ENCODE measurements around the gene TRMT2A.

The TRMT2A gene

GRCh38 chr22:20107951-20108756, 8.9 kb downstream of the TRMT2A start:
- Histone ChIP-seq H3K27me3 (ENCODE audit: control insufficient read depth in 1 of 2, insufficient read depth in 1 of 2, low read length in 2 of 2) (no peaks in the 10 kb centered on the region), H3K79me1 (replicated peaks; ENCODE audit: low read length, poor library complexity, severe bottlenecking) (peaks cover 41% of the 10 kb centered on the region), H3K18ac (ENCODE audit: low read depth in 1 of 2, low read length in 2 of 2) (no peak overlapping the region), H3K9me3 (ENCODE audit: control insufficient read depth, low read length) (no peaks in the 10 kb centered on the region), H2AK5ac (ENCODE audit: low read length, severe bottlenecking) (no peak overlapping the region), H3K4me3 (ENCODE audit: insufficient read depth in 1 of 2, low read depth in 1 of 2, low read length in 2 of 2) (no peak overlapping the region), H3K14ac (ENCODE audit: low read length in 2 of 2) (no peak overlapping the region), H3K23ac (ENCODE audit: low read length in 2 of 2) (no peak overlapping the region), H2BK12ac (ENCODE audit: low read length in 2 of 2) (no peak overlapping the region), H3K27ac (ENCODE audit: low read length, poor library complexity, severe bottlenecking) (no peak overlapping the region), H3K36me3 (ENCODE audit: control insufficient read depth in 1 of 2, insufficient read depth in 2 of 2, low read depth in 1 of 2, low read length in 2 of 2) (peaks cover 90 to 94% of the 10 kb centered on the region in 2 experiments), H3K4ac (ENCODE audit: low read depth in 1 of 2, low read length in 2 of 2) (no peak overlapping the region), H2AFZ (ENCODE audit: low read depth, low read length) (no peak overlapping the region), H3K9ac (ENCODE audit: low read length) (no peak overlapping the region), H3K4me2 (ENCODE audit: low read length, poor library complexity, severe bottlenecking) (no peak overlapping the region), H2BK5ac (ENCODE audit: low read depth, low read length, poor library complexity, severe bottlenecking) (no peak overlapping the region), H2BK120ac (ENCODE audit: low read depth, low read length) (no peak overlapping the region), H4K8ac (ENCODE audit: low read length) (no peak overlapping the region), H4K91ac (ENCODE audit: low read length) (no peak overlapping the region), H2BK15ac (ENCODE audit: low read depth, poor library complexity, severe bottlenecking) (no peak overlapping the region), H3K4me1 (ENCODE audit: control insufficient read depth, insufficient read depth, low read depth, low read length) (peaks cover 23% of the 10 kb centered on the region)
- DNase-seq = no peak
- 94% methylated on average over 13 of the region's 13 CpGs for WGBS

DNA sequence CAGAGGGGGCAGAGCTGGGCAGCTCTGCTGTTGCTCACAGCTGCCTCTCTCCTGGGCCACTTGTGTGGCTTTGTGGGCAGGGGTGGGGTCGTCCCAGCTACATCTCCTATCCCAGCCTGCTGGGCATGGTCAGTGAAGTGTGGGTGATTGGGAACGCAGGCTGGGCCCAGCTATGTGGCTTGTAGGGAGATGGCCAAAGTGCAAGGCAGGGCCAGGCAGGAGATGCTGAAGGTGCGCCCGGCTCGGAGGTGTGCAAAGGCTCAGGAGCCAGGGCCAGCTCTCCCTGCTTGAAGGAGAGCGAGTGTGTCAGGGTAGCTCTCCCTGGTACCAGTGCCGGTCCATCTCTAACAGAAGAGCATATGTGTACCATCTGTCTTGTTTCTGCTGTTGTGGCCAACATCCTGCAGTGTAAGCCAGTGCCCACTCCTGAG, 9.5 kb downstream of the TRMT2A start:
- Histone ChIP-seq H3K27ac (ENCODE audit: low read length, poor library complexity, severe bottlenecking) (no peak overlapping the region), H3K27me3 (ENCODE audit: control insufficient read depth in 1 of 2, insufficient read depth in 1 of 2, low read length in 2 of 2) (no peaks in the 10 kb centered on the region), H2BK5ac (ENCODE audit: low read depth, low read length, poor library complexity, severe bottlenecking) (no peak overlapping the region), H2BK15ac (ENCODE audit: low read depth, poor library complexity, severe bottlenecking) (no peak overlapping the region), H2BK12ac (ENCODE audit: low read length in 2 of 2) (no peak overlapping the region), H3K23ac (ENCODE audit: low read length in 2 of 2) (no peak overlapping the region), H3K4me2 (ENCODE audit: low read length, poor library complexity, severe bottlenecking) (no peak overlapping the region), H3K36me3 (ENCODE audit: control insufficient read depth in 1 of 2, insufficient read depth in 2 of 2, low read depth in 1 of 2, low read length in 2 of 2) (peaks cover 84 to 90% of the 10 kb centered on the region in 2 experiments), H2AK5ac (ENCODE audit: low read length, severe bottlenecking) (no peak overlapping the region), H3K9ac (ENCODE audit: low read length) (no peak overlapping the region), H3K4me1 (ENCODE audit: control insufficient read depth, insufficient read depth, low read depth, low read length) (peaks cover 23% of the 10 kb centered on the region), H4K8ac (ENCODE audit: low read length) (no peak overlapping the region), H3K18ac (ENCODE audit: low read depth in 1 of 2, low read length in 2 of 2) (no peak overlapping the region), H3K14ac (ENCODE audit: low read length in 2 of 2) (no peak overlapping the region), H3K79me1 (replicated peaks; ENCODE audit: low read length, poor library complexity, severe bottlenecking) (peaks cover 36% of the 10 kb centered on the region), H3K9me3 (ENCODE audit: control insufficient read depth, low read length) (no peaks in the 10 kb centered on the region), H3K4me3 (ENCODE audit: insufficient read depth in 1 of 2, low read depth in 1 of 2, low read length in 2 of 2) (no peak overlapping the region), H3K4ac (ENCODE audit: low read depth in 1 of 2, low read length in 2 of 2) (no peak overlapping the region), H2BK120ac (ENCODE audit: low read depth, low read length) (no peak overlapping the region), H2AFZ (ENCODE audit: low read depth, low read length) (no peak overlapping the region), H4K91ac (ENCODE audit: low read length) (no peak overlapping the region)
- DNase-seq = no peak
- over 99% methylated on average over 7 of the region's 7 CpGs for WGBS

- 95% methylated on average over 10 of the region's 10 CpGs for WGBS
- Histone ChIP-seq H3K4me2 (ENCODE audit: low read length, poor library complexity, severe bottlenecking) (no peak overlapping the region), H3K9me3 (ENCODE audit: control insufficient read depth, low read length) (no peaks in the 10 kb centered on the region), H3K4ac (ENCODE audit: low read depth in 1 of 2, low read length in 2 of 2) (no peak overlapping the region), H3K4me1 (ENCODE audit: control insufficient read depth, insufficient read depth, low read depth, low read length) (peaks cover 18% of the 10 kb centered on the region), H3K4me3 (ENCODE audit: insufficient read depth in 1 of 2, low read depth in 1 of 2, low read length in 2 of 2) (no peak overlapping the region), H2AFZ (ENCODE audit: low read depth, low read length) (no peak overlapping the region), H2BK5ac (ENCODE audit: low read depth, low read length, poor library complexity, severe bottlenecking) (no peak overlapping the region), H3K36me3 (ENCODE audit: control insufficient read depth in 1 of 2, insufficient read depth in 2 of 2, low read depth in 1 of 2, low read length in 2 of 2) (peaks cover 82 to 90% of the 10 kb centered on the region in 2 experiments), H3K79me1 (replicated peaks; ENCODE audit: low read length, poor library complexity, severe bottlenecking) (peaks cover 34% of the 10 kb centered on the region), H3K27me3 (ENCODE audit: control insufficient read depth in 1 of 2, insufficient read depth in 1 of 2, low read length in 2 of 2) (no peaks in the 10 kb centered on the region), H3K9ac (ENCODE audit: low read length) (no peak overlapping the region), H3K18ac (ENCODE audit: low read depth in 1 of 2, low read length in 2 of 2) (no peak overlapping the region), H4K8ac (ENCODE audit: low read length) (no peak overlapping the region), H3K23ac (ENCODE audit: low read length in 2 of 2) (no peak overlapping the region), H2BK120ac (ENCODE audit: low read depth, low read length) (no peak overlapping the region), H2AK5ac (ENCODE audit: low read length, severe bottlenecking) (no peak overlapping the region), H2BK15ac (ENCODE audit: low read depth, poor library complexity, severe bottlenecking) (no peak overlapping the region), H2BK12ac (ENCODE audit: low read length in 2 of 2) (no peak overlapping the region), H3K27ac (ENCODE audit: low read length, poor library complexity, severe bottlenecking) (no peak overlapping the region), H4K91ac (ENCODE audit: low read length) (no peak overlapping the region), H3K14ac (ENCODE audit: low read length in 2 of 2) (no peak overlapping the region)
- no peak for DNase-seq
These were observed 10.2 kb downstream of the TRMT2A start for GRCh38 chr22:20106849-20107237.

GRCh38 chr22:20106205-20106848, 10.7 kb downstream of the TRMT2A start:
- H3K4me2 ChIP-seq (ENCODE audit: low read length, poor library complexity, severe bottlenecking) = no peak overlapping the region
- no peak overlapping the region for H2BK5ac ChIP-seq (ENCODE audit: low read depth, low read length, poor library complexity, severe bottlenecking)
- peaks cover 17% of the 10 kb centered on the region for H3K4me1 ChIP-seq (ENCODE audit: control insufficient read depth, insufficient read depth, low read depth, low read length)
- no peak overlapping the region for H3K9ac ChIP-seq (ENCODE audit: low read length)
- H2BK120ac ChIP-seq (ENCODE audit: low read depth, low read length) = no peak overlapping the region
- no peak overlapping the region for H3K27ac ChIP-seq (ENCODE audit: low read length, poor library complexity, severe bottlenecking)
- no peak overlapping the region for H4K8ac ChIP-seq (ENCODE audit: low read length)
- H3K4me3 ChIP-seq (ENCODE audit: insufficient read depth in 1 of 2, low read depth in 1 of 2, low read length in 2 of 2) = no peak overlapping the region
- H3K4ac ChIP-seq (ENCODE audit: low read depth in 1 of 2, low read length in 2 of 2) = no peak overlapping the region
- H3K18ac ChIP-seq (ENCODE audit: low read depth in 1 of 2, low read length in 2 of 2) = no peak overlapping the region
- no peaks in the 10 kb centered on the region for H3K9me3 ChIP-seq (ENCODE audit: control insufficient read depth, low read length)
- H2BK15ac ChIP-seq (ENCODE audit: low read depth, poor library complexity, severe bottlenecking) = no peak overlapping the region
- no peak for DNase-seq
- H2AFZ ChIP-seq (ENCODE audit: low read depth, low read length) = no peak overlapping the region
- H3K23ac ChIP-seq (ENCODE audit: low read length in 2 of 2) = no peak overlapping the region
- peaks cover 34% of the 10 kb centered on the region for H3K79me1 ChIP-seq (replicated peaks; ENCODE audit: low read length, poor library complexity, severe bottlenecking)
- 96% methylated on average over 20 of the region's 20 CpGs for WGBS
- H3K27me3 ChIP-seq (ENCODE audit: control insufficient read depth in 1 of 2, insufficient read depth in 1 of 2, low read length in 2 of 2) = no peaks in the 10 kb centered on the region
- H4K91ac ChIP-seq (ENCODE audit: low read length) = no peak overlapping the region
- H2AK5ac ChIP-seq (ENCODE audit: low read length, severe bottlenecking) = no peak overlapping the region
- H3K36me3 ChIP-seq (ENCODE audit: control insufficient read depth in 1 of 2, insufficient read depth in 2 of 2, low read depth in 1 of 2, low read length in 2 of 2) = peaks cover 81 to 91% of the 10 kb centered on the region in 2 experiments
- H2BK12ac ChIP-seq (ENCODE audit: low read length in 2 of 2) = no peak overlapping the region
- H3K14ac ChIP-seq (ENCODE audit: low read length in 2 of 2) = no peak overlapping the region

All from mesenchymal stem cell (in vitro differentiated cells and primary cell).